ENCODE data around the gene SMG9. TPM values are rescaled to one million over a fixed set of nuclear protein-coding genes. Genes with fewer than 3 reads are reported as not detected.
"Not testable (repeated sequence)": the region's sequence is repeated elsewhere in the genome, so short reads cannot be mapped to it uniquely, and the experiment has no call there.

The SMG9 gene
- total and polyA plus RNA-seq, 4 donors, result 23.5 to 55.9 (median 29.6) TPM

GRCh38 chr19:43682824-43683661 is 71.7 kb downstream of the SMG9 start:
- no peaks in the 10 kb centered on the region for H3K36me3 ChIP-seq (ENCODE audit: control insufficient read depth in 4 of 4, insufficient read depth in 4 of 4, low read length in 4 of 4)
- H3K9me3 ChIP-seq (ENCODE audit: control insufficient read depth in 4 of 4, insufficient read depth in 3 of 4, low read length in 3 of 4), result no peaks in the 10 kb centered on the region
- TF ChIP-seq CTCF (IDR thresholded peaks at IDR 0.05; ENCODE audit: control extremely low read depth, extremely low read depth), result no peak
- ATAC-seq (ENCODE audit: insufficient read depth, low FRiP score) (no peak), DNase-seq (no peak)
- no peak overlapping the region for H3K9ac ChIP-seq (ENCODE audit: insufficient read depth in 1 of 2, low read length in 2 of 2)
- no peak overlapping the region for H3K27ac ChIP-seq (ENCODE audit: low read depth in 1 of 2, low read length in 1 of 2)
- H3K27me3 ChIP-seq (ENCODE audit: control insufficient read depth in 3 of 3, insufficient read depth in 3 of 3, low read length in 2 of 3), result no peaks in the 10 kb centered on the region
- H3K4me3 ChIP-seq, result no peak overlapping the region
- 54 to 60% methylated on average over 11 of the region's 11 CpGs for WGBS, 2 donors
- no peaks in the 10 kb centered on the region for H3K4me1 ChIP-seq (ENCODE audit: control insufficient read depth in 5 of 5, insufficient read depth in 5 of 5, low read length in 5 of 5)

GRCh38 chr19:43682269-43682668 is 72.5 kb downstream of the SMG9 start:
- not testable (repeated sequence) for H3K4me3 ChIP-seq; ATAC-seq (ENCODE audit: insufficient read depth, low FRiP score)
- 88 to 96% methylated on average over 5 of the region's 5 CpGs for WGBS, 2 donors

GRCh38 chr19:43681821-43682220 is 72.9 kb downstream of the SMG9 start:
- TF ChIP-seq CTCF (IDR thresholded peaks at IDR 0.05; ENCODE audit: control extremely low read depth, extremely low read depth), result no peak
- Histone ChIP-seq H3K9ac (ENCODE audit: insufficient read depth in 1 of 2, low read length in 2 of 2) (no peak overlapping the region), H3K9me3 (ENCODE audit: control insufficient read depth in 4 of 4, insufficient read depth in 3 of 4, low read length in 3 of 4) (no peaks in the 10 kb centered on the region), H3K4me1 (ENCODE audit: control insufficient read depth in 5 of 5, insufficient read depth in 5 of 5, low read length in 5 of 5) (no peaks in the 10 kb centered on the region), H3K27me3 (ENCODE audit: control insufficient read depth in 3 of 3, insufficient read depth in 3 of 3, low read length in 2 of 3) (no peaks in the 10 kb centered on the region), H3K27ac (ENCODE audit: low read depth in 1 of 2, low read length in 1 of 2) (no peak overlapping the region), H3K4me3 (no peak overlapping the region), H3K36me3 (ENCODE audit: control insufficient read depth in 4 of 4, insufficient read depth in 4 of 4, low read length in 4 of 4) (no peaks in the 10 kb centered on the region)
- ATAC-seq (ENCODE audit: insufficient read depth, low FRiP score) (no peak), DNase-seq (no peak)
- 30 to 62% methylated on average over 5 of the region's 5 CpGs for WGBS, 2 donors

More at GRCh38 chr19:43682269-43682668, 72.5 kb downstream of the SMG9 start:
- not testable (repeated sequence) for H3K36me3 ChIP-seq (ENCODE audit: control insufficient read depth in 4 of 4, insufficient read depth in 4 of 4, low read length in 4 of 4); H3K4me1 ChIP-seq (ENCODE audit: control insufficient read depth in 5 of 5, insufficient read depth in 5 of 5, low read length in 5 of 5); H3K27ac ChIP-seq (ENCODE audit: low read depth in 1 of 2, low read length in 1 of 2); DNase-seq; H3K27me3 ChIP-seq (ENCODE audit: control insufficient read depth in 3 of 3, insufficient read depth in 3 of 3, low read length in 2 of 3); H3K9ac ChIP-seq (ENCODE audit: insufficient read depth in 1 of 2, low read length in 2 of 2); H3K9me3 ChIP-seq (ENCODE audit: control insufficient read depth in 4 of 4, insufficient read depth in 3 of 4, low read length in 3 of 4)

GRCh38 chr19:43678512-43679261 is 76.1 kb downstream of the SMG9 start:
- 94 to 97% methylated on average over 11 of the region's 11 CpGs for WGBS, 2 donors
- Histone ChIP-seq H3K36me3 (ENCODE audit: control insufficient read depth in 4 of 4, insufficient read depth in 4 of 4, low read length in 4 of 4) (no peaks in the 10 kb centered on the region), H3K27me3 (ENCODE audit: control insufficient read depth in 3 of 3, insufficient read depth in 3 of 3, low read length in 2 of 3) (peaks cover 0 to 4% (median 0%) of the 10 kb centered on the region in 3 donors), H3K4me1 (ENCODE audit: control insufficient read depth in 5 of 5, insufficient read depth in 5 of 5, low read length in 5 of 5) (no peaks in the 10 kb centered on the region), H3K9ac (ENCODE audit: insufficient read depth in 1 of 2, low read length in 2 of 2) (no peak overlapping the region), H3K9me3 (ENCODE audit: control insufficient read depth in 4 of 4, insufficient read depth in 3 of 4, low read length in 3 of 4) (no peaks in the 10 kb centered on the region), H3K27ac (ENCODE audit: low read depth in 1 of 2, low read length in 1 of 2) (no peak overlapping the region), H3K4me3 (no peak overlapping the region)
- DNase-seq, result no peak
- no peak for ATAC-seq (ENCODE audit: insufficient read depth, low FRiP score)
- TF ChIP-seq CTCF (IDR thresholded peaks at IDR 0.05; ENCODE audit: control extremely low read depth, extremely low read depth), result no peak
